IPS-18a (cell line): Measurements from ENCODE around the gene TIMM44.

ENCODE experiments used
- H3K27ac ChIP-seq: one replicate; pipeline ENCODE4 v1.5.1; 2013; ENCODE audit warnings: low read length
- H3K27me3 ChIP-seq: one replicate; pipeline ENCODE4 v1.6.1; 2013; ENCODE audit warnings: mild to moderate bottlenecking, low read length; ENCODE audit not compliant: control insufficient read depth, insufficient read depth
- H3K36me3 ChIP-seq: one replicate; pipeline ENCODE4 v1.6.1; 2013; ENCODE audit warnings: low read depth, low read length; ENCODE audit not compliant: control insufficient read depth
- H3K4me1 ChIP-seq: one replicate; pipeline ENCODE4 v1.6.1; 2013; ENCODE audit warnings: low read depth, low read length; ENCODE audit not compliant: control insufficient read depth
- H3K4me3 ChIP-seq: one replicate; pipeline ENCODE4 v1.5.1; 2013; ENCODE audit warnings: low read length
- H3K9ac ChIP-seq: one replicate; pipeline ENCODE4 v1.6.1; 2013; ENCODE audit warnings: mild to moderate bottlenecking, low read length, moderate library complexity
- H3K9me3 ChIP-seq: one replicate; pipeline ENCODE4 v1.6.1; 2013; ENCODE audit warnings: low read depth, low read length; ENCODE audit not compliant: control insufficient read depth

TIMM44 gene

DNA sequence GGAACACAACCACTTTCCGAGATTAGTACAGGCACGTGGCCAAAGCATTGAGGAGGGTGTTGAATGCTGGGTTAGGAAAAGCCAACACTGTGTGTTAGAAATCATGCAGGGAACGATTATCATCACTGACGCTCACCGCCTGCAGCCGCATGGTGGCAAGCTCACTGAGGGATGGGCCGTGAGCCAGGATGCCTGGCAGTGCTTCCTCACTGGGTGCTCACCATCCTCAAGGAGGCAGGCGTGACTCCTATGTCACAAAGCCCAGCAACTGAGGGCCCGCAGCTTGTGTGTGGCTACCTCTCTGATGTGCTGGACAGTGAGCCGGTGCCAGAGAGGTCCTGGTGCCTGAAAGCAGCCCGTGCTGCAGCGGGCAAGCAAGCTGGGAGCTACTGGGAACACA, 30.4 kb upstream of the TIMM44 start:
- Histone ChIP-seq H3K27me3 (no peaks in the 10 kb centered on the region), H3K9ac (no peak overlapping the region), H3K27ac (no peak overlapping the region), H3K4me3 (no peak overlapping the region), H3K36me3 (peaks cover 49% of the 10 kb centered on the region), H3K9me3 (no peaks in the 10 kb centered on the region), H3K4me1 (peaks cover 7% of the 10 kb centered on the region)

DNA sequence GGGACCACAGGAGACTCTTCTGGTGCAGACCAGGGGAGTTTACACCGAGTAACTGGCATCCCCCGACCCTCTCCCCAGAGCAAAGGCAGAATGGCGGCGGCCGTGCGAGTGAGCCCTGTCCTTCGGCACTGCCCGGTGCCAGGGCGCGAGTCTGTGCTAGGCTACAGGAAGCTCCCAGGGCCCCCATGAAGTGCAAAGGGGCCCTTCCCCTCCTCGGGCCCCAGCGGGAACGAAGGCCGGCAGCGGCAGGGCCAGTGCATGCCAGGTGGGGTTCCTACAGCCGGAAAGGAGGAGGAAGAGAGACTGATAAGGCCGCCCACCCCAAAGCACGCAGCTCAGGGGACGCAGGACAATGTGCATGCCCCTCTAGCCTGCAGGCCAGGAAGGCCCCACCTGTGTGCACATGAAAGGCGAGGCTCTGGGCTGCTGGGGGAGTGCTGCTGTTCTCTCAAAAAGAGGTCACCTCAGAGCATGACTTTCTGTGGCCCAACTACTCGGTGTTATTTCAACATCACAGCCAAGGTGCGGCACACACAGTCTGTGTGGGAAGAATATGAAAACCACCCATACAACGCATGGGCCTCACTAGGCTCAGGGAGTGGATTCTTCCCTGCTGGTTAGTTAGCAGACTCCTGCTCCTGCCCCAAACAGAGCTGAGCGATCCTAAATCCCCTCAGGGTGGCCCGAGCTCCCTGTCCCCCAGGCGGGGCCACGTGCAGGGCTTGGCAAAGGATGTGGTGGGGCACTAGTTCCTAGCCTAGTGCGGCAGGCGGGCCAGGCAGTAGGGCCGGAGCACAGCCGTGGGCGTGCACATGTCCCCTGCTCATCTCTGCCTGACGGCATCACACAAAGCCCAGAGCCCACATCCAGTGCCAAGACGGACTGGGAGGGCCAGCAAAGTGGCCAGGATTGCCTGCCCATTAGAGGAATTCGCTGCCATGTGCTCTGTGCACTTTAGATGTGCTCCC, 28.4 kb upstream of the TIMM44 start:
- no peaks in the 10 kb centered on the region for H3K27me3 ChIP-seq
- H3K4me3 ChIP-seq, result no peak overlapping the region
- no peaks in the 10 kb centered on the region for H3K9me3 ChIP-seq
- H3K36me3 ChIP-seq, result peaks cover 52% of the 10 kb centered on the region
- H3K27ac ChIP-seq, result no peak overlapping the region
- no peak overlapping the region for H3K9ac ChIP-seq
- H3K4me1 ChIP-seq, result peaks cover 8% of the 10 kb centered on the region

GRCh38 chr19:7970716-7971448, 27.4 kb upstream of the TIMM44 start:
- no peak overlapping the region for H3K9ac ChIP-seq
- no peak overlapping the region for H3K4me3 ChIP-seq

DNA sequence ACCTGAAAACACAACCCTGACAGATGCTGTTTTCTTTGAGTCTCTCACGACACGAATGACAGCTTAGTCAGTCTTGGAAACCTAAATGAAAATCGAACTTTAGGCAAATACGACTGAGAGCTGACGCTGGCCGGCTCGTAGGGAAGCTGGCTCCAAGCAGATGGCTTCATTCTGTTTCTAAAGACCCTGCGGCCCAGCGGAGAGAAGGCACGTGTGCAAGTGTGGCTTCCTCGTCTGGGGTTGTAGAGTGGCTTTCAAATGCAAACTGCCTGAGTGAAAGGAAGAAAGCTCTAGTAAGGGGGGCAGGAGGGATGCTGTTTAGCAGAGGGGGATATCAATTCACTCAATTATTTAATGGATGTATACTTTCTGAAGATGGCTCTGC, 26.1 kb upstream of the TIMM44 start:
- H3K36me3 ChIP-seq, result peaks cover 66% of the 10 kb centered on the region

More at GRCh38 chr19:7970716-7971448, 27.4 kb upstream of the TIMM44 start:
- Histone ChIP-seq H3K4me1 (peaks cover 8% of the 10 kb centered on the region), H3K27ac (peak overlapping the region; percentile 24), H3K36me3 (peaks cover 59% of the 10 kb centered on the region), H3K27me3 (no peaks in the 10 kb centered on the region), H3K9me3 (no peaks in the 10 kb centered on the region)

DNA sequence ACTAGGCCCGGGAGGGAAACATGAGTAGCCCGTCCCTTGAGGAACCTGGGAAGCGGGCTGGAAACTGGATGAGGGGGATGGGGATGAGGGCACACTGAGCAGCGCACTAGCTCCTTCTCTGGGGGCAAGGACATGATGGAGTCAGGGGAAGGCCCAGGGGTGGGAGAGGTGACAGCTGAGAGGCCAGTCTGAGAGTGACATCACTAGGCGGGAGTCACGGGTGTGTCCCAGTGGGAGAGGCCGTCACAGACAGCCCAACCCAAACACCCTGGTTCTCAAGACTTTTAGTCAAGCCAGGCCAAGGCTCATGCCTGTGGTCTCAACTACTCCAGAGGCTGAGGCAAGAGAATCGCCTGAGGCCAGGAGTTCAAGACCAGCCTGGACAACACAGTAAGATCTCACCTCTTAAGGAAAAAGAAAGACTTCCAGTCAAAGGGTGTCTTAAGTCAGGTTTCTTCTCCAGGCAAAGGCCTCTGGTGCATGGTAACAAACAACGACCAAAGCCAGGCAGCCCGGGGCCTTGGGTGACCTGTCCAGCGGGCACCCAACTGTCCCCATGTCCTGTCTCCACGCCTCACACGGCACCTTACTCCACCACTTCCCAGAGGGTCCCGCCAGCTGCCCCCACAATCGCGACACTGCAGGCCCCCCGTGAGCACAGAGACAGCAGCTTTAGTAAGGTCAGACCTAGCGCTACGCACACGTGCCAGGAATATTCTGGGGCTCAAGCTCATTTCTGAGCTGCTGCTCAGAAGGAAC, 25.5 kb upstream of the TIMM44 start:
- H3K4me1 ChIP-seq, result peaks cover 8% of the 10 kb centered on the region
- peaks cover 66% of the 10 kb centered on the region for H3K36me3 ChIP-seq
- peak overlapping the region; percentile 11 for H3K4me3 ChIP-seq
- H3K27ac ChIP-seq, result peak overlapping the region; percentile 52
- no peaks in the 10 kb centered on the region for H3K27me3 ChIP-seq
- no peaks in the 10 kb centered on the region for H3K9me3 ChIP-seq
- peak overlapping the region; percentile 29 for H3K9ac ChIP-seq

More for the DNA sequence above, 26.1 kb upstream of the TIMM44 start:
- no peaks in the 10 kb centered on the region for H3K9me3 ChIP-seq
- no peaks in the 10 kb centered on the region for H3K27me3 ChIP-seq
- H3K4me3 ChIP-seq, result peak overlapping the region; percentile 11
- H3K4me1 ChIP-seq, result peaks cover 8% of the 10 kb centered on the region
- H3K27ac ChIP-seq, result peak overlapping the region; percentile 52
- peak overlapping the region; percentile 29 for H3K9ac ChIP-seq

DNA sequence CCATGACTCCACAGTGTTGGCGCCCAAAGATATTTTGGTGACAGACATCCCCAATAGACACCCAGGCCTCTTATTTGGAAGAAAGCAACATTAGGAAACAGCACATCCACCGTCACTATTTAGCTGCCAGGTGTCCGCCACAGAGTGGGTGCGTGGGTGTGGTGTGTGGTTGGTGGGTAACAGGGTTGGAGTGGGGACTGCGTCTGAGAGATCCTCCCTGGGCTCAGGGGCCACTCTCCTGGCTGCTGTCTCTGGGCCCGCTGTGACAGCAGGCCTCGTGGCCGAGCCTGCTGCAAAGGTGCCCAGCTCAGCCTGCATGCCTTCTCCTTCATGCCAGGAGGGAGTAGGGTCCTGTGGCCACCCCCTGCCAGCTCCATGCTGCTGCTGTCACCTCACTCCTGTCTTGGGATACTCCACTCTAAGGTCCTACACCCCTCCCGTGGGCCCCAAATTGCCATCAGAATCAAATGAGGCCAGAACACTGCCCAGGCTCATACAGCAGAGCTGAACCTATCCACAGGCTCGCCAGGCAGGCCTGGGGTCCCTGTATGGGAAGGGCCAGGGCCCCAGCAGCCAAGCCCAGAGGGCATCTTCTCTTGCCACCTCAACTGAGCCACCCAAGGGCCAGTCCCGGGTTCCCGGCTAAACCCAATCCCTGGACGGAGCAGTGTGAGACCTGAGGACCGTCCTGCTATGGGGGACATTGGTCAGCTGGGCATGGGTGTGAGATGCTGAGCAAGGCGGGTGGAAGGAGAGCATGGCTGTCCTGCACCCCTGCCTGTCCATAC, 24.7 kb upstream of the TIMM44 start:
- Histone ChIP-seq H3K27me3 (no peaks in the 10 kb centered on the region), H3K27ac (no peak overlapping the region), H3K4me1 (peaks cover 8% of the 10 kb centered on the region), H3K36me3 (peaks cover 66% of the 10 kb centered on the region), H3K4me3 (no peak overlapping the region), H3K9me3 (no peaks in the 10 kb centered on the region), H3K9ac (no peak overlapping the region)

- Histone ChIP-seq H3K36me3 (peaks cover 73% of the 10 kb centered on the region), H3K9ac (no peak overlapping the region), H3K9me3 (no peaks in the 10 kb centered on the region), H3K4me3 (no peak overlapping the region), H3K27me3 (no peaks in the 10 kb centered on the region), H3K4me1 (peaks cover 8% of the 10 kb centered on the region), H3K27ac (no peak overlapping the region)
These were observed 22.6 kb upstream of the TIMM44 start for GRCh38 chr19:7965921-7966665.

- peaks cover 76% of the 10 kb centered on the region for H3K36me3 ChIP-seq
- no peak overlapping the region for H3K27ac ChIP-seq
These were observed 21.9 kb upstream of the TIMM44 start for GRCh38 chr19:7965259-7965841.

GRCh38 chr19:7963566-7963965, 20.1 kb upstream of the TIMM44 start:
- Histone ChIP-seq H3K27me3 (no peaks in the 10 kb centered on the region), H3K36me3 (peaks cover 84% of the 10 kb centered on the region), H3K4me3 (no peak overlapping the region), H3K27ac (no peak overlapping the region), H3K9ac (no peak overlapping the region), H3K4me1 (no peaks in the 10 kb centered on the region), H3K9me3 (no peaks in the 10 kb centered on the region)

More at GRCh38 chr19:7965259-7965841, 21.9 kb upstream of the TIMM44 start:
- Histone ChIP-seq H3K9ac (no peak overlapping the region), H3K27me3 (no peaks in the 10 kb centered on the region), H3K9me3 (no peaks in the 10 kb centered on the region), H3K4me3 (no peak overlapping the region), H3K4me1 (peaks cover 8% of the 10 kb centered on the region)

- no peak overlapping the region for H3K9ac ChIP-seq
- H3K4me3 ChIP-seq, result no peak overlapping the region
- no peak overlapping the region for H3K27ac ChIP-seq
- H3K27me3 ChIP-seq, result no peaks in the 10 kb centered on the region
- H3K9me3 ChIP-seq, result no peaks in the 10 kb centered on the region
- H3K4me1 ChIP-seq, result no peaks in the 10 kb centered on the region
- H3K36me3 ChIP-seq, result peaks cover 79% of the 10 kb centered on the region
These were observed 19.3 kb upstream of the TIMM44 start for GRCh38 chr19:7962644-7963268.
